HG03354 (cell line): Measurements from ENCODE around the gene SMS.

Experiments used
- ATAC-seq: cut with Tn5 transposase; IDR thresholded peaks from one replicate; pipeline ENCODE4 v1.9.1; 2021; ENCODE audit warnings: mild to moderate bottlenecking; ENCODE audit not compliant: unreplicated experiment, poor library complexity, severe bottlenecking

The SMS gene

DNA sequence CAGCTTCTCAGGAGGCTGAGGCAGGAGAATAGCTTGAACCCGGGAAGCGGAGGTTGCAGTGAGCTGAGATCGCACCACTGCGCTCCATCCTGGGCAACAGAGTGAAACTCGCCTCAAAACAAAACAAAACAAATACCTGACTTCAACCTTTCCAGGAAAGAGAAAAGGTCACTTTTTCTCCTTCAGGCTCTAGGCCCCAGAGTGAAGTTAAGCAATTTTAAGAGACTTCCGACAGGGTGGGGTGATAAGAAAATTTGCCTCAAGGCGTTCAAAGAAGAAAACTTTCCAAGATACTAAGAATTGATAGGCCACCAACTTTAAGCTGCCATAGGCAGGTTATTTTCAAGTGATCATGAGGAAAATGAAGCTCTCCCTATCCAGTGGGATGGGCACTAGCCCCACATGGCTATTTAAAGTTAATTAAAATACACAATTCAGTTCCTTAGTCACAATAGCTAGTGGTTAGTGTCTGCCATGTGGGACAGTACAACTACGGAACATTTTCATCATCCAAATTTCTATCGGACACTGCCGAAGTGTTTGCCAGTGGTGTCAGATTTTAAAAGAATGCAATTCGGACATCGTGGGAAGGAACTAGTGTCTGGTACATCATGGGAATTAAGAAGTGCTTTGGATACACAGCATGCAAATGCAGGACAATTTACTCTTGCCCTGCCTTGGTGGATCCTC is 33.0 kb downstream of the SMS start:
- ATAC-seq = no peak

DNA sequence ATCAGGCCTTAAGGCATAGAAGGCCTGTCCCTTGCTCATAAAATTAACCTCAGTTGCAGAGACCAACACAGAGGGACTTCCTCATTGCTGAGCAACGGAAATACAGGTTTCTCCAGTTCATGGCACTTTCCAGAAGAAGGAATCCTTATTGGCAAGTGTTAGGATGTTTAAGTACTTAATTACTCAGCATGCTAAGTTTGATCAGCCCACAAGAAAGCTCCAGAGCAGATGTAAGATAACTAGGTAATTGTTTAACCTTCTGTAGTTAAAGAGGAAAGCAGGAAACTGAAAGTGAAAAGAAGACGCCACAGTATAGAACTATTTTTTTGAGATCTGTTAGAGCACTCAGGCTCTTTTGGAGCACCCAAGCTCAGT is 33.5 kb downstream of the SMS start:
- ATAC-seq = peak; percentile 87

DNA sequence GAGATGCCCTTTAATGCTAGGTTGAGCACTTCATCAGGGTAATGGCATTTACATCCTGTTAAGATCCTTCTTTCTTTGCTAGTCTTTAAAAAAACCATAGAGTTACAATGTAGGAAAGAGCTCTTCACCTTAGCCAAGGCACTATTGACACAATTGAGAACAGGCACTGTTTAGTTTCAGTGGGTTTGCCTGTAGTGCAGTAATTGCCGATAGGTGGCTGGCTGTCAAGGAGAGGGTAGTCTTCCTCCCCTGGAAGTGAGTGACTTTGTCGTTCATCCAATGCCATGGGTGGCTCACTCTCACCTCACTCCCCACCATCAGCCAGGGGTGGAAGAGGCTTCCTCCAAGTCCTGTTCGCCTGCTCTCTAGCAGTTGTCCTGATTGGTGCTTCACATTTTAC is 34.7 kb downstream of the SMS start:
- ATAC-seq = no peak

DNA sequence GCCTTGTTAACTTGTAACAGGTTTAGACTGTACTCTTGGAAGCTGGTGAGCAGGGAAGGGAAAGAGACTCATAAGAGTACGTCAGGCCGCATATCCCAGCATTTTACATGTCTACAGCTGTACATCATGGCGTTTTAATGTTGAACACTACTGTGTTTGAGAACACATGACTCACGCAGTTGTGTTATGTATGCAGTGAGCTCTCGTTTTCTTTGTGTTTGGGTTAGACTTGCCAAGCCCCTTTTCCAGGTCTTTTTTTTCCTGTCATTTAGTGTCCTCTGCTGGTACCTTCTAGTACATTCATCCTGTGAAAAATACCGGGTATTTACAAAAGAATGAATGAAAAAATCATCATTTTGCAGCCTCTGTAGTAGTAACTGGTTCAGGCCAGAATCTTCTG is 35.3 kb downstream of the SMS start:
- ATAC-seq = no peak

- no peak for ATAC-seq
Measured at GRCh38 chrX:21978346-21978745, 37.8 kb downstream of the SMS start.

- ATAC-seq = no peak
Measured at GRCh38 chrX:21982311-21982710, 41.8 kb downstream of the SMS start.

GRCh38 chrX:21985332-21985777 is 44.8 kb downstream of the SMS start:
- peak; percentile 93 for ATAC-seq

GRCh38 chrX:21986596-21986995 is 46.1 kb downstream of the SMS start:
- ATAC-seq = no peak

DNA sequence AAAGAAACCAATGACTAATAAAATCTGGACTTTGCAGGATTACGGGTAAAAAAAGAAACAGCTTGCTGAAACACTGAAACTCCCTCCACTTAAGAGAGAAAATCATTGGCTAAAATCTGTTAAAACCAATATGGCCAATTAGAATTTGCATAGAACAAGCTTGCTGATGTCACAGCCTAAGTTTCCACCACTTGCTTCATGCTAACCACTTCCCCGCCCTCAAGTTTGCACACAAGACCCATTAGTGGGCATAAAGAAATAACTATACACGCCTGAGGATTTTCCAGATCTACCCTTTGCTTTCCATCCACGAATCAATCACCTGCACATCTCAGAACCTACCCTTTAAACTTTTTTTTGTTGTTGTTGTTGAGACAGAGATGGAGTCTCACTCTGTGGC is 48.9 kb downstream of the SMS start:
- peak; percentile 40 for ATAC-seq

- no peak for ATAC-seq
Measured at GRCh38 chrX:21990832-21991231, 50.3 kb downstream of the SMS start.

DNA sequence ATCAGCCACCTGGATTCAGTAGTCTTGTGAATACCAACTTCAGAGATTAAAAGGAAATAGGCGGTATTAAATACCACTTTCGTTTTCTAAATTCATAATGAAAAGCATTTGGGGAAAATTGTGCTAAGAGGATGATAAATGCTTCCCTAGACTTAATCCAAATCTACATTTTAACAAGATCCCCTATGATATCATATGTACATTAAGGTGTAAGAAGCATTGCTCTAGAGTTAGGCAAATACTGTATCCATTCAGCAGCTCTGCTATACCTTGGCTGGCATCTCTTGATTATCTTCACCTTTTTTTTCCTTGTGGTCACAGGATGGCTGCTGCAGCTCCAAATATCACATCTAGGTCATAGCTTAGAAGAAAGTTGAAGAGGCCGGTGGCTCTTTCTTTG is 51.0 kb downstream of the SMS start:
- no peak for ATAC-seq

DNA sequence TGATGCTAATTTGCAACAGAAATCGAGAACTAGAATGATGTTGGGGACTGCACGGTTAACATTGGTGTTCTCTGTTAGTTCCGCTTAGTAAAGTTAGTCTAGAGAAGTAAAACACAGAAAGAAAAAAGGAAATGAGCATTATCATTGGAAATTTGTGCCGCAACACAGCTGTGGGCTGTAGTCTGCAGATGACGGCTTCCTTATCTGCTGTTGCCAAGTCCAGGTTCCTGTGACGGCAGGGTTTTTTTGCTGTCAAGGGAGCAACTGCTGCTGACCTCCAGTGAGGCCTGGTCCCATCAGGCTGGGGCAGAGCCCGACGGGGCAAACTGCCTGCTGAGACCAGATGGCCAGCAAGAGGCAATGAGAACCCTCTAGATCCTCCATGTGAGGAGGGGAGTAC is 52.8 kb downstream of the SMS start:
- peak; percentile 76 for ATAC-seq

- ATAC-seq = no peak
Measured at GRCh38 chrX:21996872-21997455, 56.5 kb downstream of the SMS start.

DNA sequence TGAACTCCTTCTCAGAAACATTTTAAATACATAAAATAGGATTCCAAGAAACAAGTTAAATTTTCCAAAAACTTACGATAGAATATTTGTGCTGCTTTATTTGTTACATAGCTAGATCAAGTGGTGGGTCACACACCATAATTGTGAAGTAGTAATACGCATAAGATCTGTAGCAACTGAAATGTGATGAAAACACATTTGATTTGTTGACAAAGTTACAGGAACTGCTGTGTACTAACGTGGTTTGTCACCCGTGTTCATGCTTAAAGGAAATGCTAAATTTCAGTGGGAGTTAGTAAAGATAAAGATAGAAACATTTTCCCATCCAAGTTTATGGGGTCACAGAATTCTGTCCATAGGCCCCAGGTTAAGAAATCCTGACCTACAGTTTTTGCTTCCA is 57.5 kb downstream of the SMS start:
- ATAC-seq = no peak

- ATAC-seq = no peak
Measured at GRCh38 chrX:22004866-22005265, 64.4 kb downstream of the SMS start.

DNA sequence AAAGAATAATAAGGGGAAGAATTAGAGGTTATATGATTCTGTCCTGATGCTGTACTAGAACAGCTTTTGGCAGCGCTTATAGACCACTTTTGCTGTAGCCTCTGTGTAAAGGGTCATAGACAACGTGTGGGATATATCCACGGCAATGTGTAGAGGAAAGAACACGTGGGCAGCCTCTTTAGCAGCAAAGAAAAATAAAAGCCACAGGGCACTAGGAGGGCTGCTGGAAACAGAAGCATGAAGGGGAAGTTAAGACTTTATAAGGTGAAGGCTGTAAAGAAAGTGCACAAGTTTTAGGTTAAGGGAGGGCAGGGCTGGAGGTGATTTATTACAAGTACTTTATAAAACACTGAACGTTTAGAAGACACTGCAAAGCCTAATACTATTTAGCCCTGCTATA is 71.5 kb downstream of the SMS start:
- ATAC-seq = no peak

GRCh38 chrX:22012931-22013330 is 72.4 kb downstream of the SMS start:
- no peak for ATAC-seq

- ATAC-seq = no peak
Measured at GRCh38 chrX:22015139-22015750, 74.7 kb downstream of the SMS start.

- no peak for ATAC-seq
Measured at GRCh38 chrX:22021751-22022324, 81.3 kb downstream of the SMS start.

DNA sequence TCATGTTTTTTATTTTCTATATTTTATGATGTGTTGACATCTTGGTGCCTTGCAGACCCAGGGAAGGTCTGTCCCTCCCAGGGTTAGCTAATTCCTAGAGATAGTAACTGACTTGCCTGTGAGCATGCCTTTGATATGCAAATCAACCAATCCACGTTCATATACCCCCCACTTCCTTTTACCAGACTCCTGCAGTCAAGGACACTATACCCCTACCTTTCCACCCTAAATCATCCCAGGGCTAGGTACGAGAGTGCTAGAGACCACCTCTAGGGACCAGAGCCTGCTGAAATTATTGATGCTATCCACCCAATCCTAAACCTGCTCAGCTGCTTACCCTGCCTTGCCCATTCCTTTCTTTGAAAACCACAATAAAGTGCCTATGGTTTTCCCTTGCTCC is 84.1 kb downstream of the SMS start:
- no peak for ATAC-seq

GRCh38 chrX:22025751-22026150 is 85.2 kb downstream of the SMS start:
- ATAC-seq = no peak
